Osteoblast (primary cell): ENCODE data around the gene RDH16. TPM values are rescaled to one million over a fixed set of nuclear protein-coding genes. Genes with fewer than 3 reads are reported as not detected.
"Not testable (repeated sequence)": the region's sequence is repeated elsewhere in the genome, so short reads cannot be mapped to it uniquely, and the experiment has no call there.

Experiments used
- DNase-seq: peaks from one replicate; pipeline ENCODE4 v3.0.0; 2011; ENCODE audit warnings: low spot score, mixed read lengths; ENCODE audit not compliant: insufficient read length; ENCODE audit errors: missing footprints
- H2AFZ ChIP-seq: 2 replicates; pipeline ENCODE4 v1.6.0; 2011; ENCODE audit warnings: mild to moderate bottlenecking, low read length
- H3K27ac ChIP-seq: 2 replicates; pipeline ENCODE4 v1.5.1; 2011; ENCODE audit warnings: mild to moderate bottlenecking, low read depth, low read length, moderate library complexity
- H3K27me3 ChIP-seq: 2 replicates; pipeline ENCODE4 v1.6.0; 2012; ENCODE audit warnings: mild to moderate bottlenecking, control low read depth, inconsistent platforms, low read length, moderate library complexity; ENCODE audit not compliant: insufficient read depth
- H3K36me3 ChIP-seq: 2 replicates; pipeline ENCODE4 v1.5.1; 2011; ENCODE audit warnings: mild to moderate bottlenecking, low read length, control low read depth, moderate library complexity; ENCODE audit not compliant: insufficient read depth
- H3K4me1 ChIP-seq: 2 replicates; pipeline ENCODE4 v1.5.1; 2011; ENCODE audit warnings: mild to moderate bottlenecking, low read length, control low read depth, moderate library complexity; ENCODE audit not compliant: insufficient read depth
- H3K4me2 ChIP-seq: 2 replicates; pipeline ENCODE4 v1.6.0; 2011; ENCODE audit warnings: mild to moderate bottlenecking, low read length; ENCODE audit not compliant: insufficient read depth
- H3K4me3 ChIP-seq: fragments of 200-600 bp; sonication (generic); 3 replicates; pipeline ENCODE4 v1.5.1; 2012; ENCODE audit warnings: mild to moderate bottlenecking, low read length, inconsistent platforms; ENCODE audit not compliant: insufficient read depth
- H3K79me2 ChIP-seq: 2 replicates; pipeline ENCODE4 v1.6.0; 2012; ENCODE audit warnings: mild to moderate bottlenecking, low read length, control low read depth, inconsistent platforms; ENCODE audit not compliant: insufficient read depth
- H3K9me3 ChIP-seq: 2 replicates; pipeline ENCODE4 v1.5.1; 2011; ENCODE audit warnings: low read depth, low read length, control low read depth
- H4K20me1 ChIP-seq: 2 replicates; pipeline ENCODE4 v1.6.0; 2012; ENCODE audit warnings: mild to moderate bottlenecking, low read length, control low read depth; ENCODE audit not compliant: insufficient read depth
- CTCF ChIP-seq: IDR thresholded peaks from 2 replicates; pipeline ENCODE4 v1.5.1; 2011; ENCODE audit warnings: mild to moderate bottlenecking, low read depth, low read length, moderate library complexity; ENCODE audit errors: extremely low read depth
- total RNA-seq: library from RNA; depleted of rRNA; stranded (reverse); fragments of >200 nt; gene quantifications from 2 replicates; pipeline ENCODE4 v1.2.3, GENCODE V29; 2012

RDH16 gene
- total RNA-seq, 1 donor, result under 0.01 TPM

DNA sequence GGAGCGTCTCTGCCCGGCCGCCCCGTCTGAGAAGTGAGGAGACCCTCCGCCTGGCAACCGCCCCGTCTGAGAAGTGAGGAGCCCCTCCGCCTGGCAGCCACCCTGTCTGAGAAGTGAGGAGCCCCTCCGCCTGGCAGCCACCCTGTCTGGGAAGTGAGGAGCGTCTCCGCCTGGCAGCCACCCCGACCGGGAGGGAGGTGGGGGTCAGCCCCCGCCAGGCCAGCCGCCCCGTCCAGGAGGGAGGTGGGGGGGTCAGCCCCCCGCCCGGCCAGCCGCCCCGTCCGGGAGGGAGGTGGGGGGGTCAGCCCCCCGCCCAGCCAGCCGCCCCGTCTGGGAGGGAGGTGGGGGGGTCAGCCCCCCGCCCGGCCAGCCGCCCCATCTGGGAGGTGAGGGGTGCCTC is 6.1 kb upstream of the RDH16 start:
- not testable (repeated sequence) for H4K20me1 ChIP-seq, H3K79me2 ChIP-seq, H3K4me1 ChIP-seq, H3K4me3 ChIP-seq, H3K9me3 ChIP-seq, H3K36me3 ChIP-seq, H3K4me2 ChIP-seq, H3K27me3 ChIP-seq, DNase-seq, H2AFZ ChIP-seq, H3K27ac ChIP-seq

DNA sequence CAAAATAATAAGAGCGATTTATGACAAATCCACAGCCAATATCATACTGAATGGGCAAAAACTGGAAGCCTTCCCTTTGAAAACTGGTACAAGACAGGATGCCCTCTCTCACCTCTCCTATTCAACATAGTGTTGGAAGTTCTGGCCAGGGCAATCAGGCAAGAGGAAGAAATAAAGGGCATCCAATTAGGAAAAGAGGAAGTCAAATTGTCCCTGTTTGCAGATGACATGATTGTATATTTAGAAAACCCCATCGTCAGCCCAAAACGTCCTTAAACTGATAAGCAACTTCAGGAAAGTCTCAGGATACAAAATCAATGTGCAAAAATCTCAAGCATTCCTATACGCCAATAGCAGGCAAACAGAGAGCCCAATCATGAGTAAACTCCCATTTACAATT is 4.8 kb upstream of the RDH16 start:
- DNase-seq, H3K27me3 ChIP-seq, H3K4me2 ChIP-seq, H2AFZ ChIP-seq, H3K4me1 ChIP-seq, H4K20me1 ChIP-seq, H3K79me2 ChIP-seq, H3K27ac ChIP-seq, H3K4me3 ChIP-seq, H3K36me3 ChIP-seq, H3K9me3 ChIP-seq: not testable (repeated sequence)

- peaks cover 16% of the 10 kb centered on the region for H3K27me3 ChIP-seq
- H3K79me2 ChIP-seq, result no peaks in the 10 kb centered on the region
- H3K4me3 ChIP-seq, result no peak overlapping the region
- H3K9me3 ChIP-seq, result no peaks in the 10 kb centered on the region
- no peak overlapping the region for H2AFZ ChIP-seq
- no peak overlapping the region for H3K4me2 ChIP-seq
- no peaks in the 10 kb centered on the region for H3K4me1 ChIP-seq
- no peak overlapping the region for H3K27ac ChIP-seq
- TF ChIP-seq CTCF, result no peak
- no peaks in the 10 kb centered on the region for H3K36me3 ChIP-seq
- no peaks in the 10 kb centered on the region for H4K20me1 ChIP-seq
- no peak for DNase-seq
These were observed 1.0 kb upstream of the RDH16 start for GRCh38 chr12:56958422-56958821.

DNA sequence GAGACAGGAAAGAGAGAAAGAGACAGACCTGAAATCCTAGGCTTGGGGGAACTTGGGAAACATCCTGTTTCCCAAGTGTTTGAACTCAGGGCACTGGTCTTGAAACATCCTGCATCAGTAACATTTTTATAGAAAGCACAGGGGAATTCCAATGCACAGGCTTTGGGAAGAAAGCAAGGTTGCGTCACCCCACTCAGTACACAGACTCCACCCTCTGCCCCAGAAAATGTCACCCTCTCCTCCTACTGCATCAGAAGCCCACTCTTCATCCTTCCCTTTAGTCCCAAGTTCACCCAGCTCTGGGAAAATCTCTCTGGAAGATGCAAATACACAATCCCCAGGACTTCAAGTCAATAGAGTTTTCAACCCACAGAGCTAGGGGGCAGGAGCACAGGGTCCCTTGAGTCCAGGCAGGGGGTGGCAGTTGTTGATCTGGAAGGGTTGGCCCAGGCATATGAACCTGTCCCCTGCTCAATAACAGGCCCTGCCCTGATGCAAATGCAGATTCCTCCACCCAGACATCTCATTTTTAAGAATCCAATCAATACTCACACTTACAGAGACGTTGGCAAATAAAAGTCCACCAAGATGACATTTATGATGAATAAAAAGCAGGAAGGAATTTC is 1.7 kb downstream of the RDH16 start:
- no peak overlapping the region for H3K4me3 ChIP-seq
- peaks cover 34% of the 10 kb centered on the region for H3K27me3 ChIP-seq
- H3K36me3 ChIP-seq, result no peaks in the 10 kb centered on the region
- H3K9me3 ChIP-seq, result no peaks in the 10 kb centered on the region
- H3K4me2 ChIP-seq, result no peak overlapping the region
- TF ChIP-seq CTCF, result no peak
- H3K4me1 ChIP-seq, result no peaks in the 10 kb centered on the region
- H2AFZ ChIP-seq, result no peak overlapping the region
- H3K27ac ChIP-seq, result no peak overlapping the region
- H3K79me2 ChIP-seq, result no peaks in the 10 kb centered on the region
- no peaks in the 10 kb centered on the region for H4K20me1 ChIP-seq
- DNase-seq, result no peak

DNA sequence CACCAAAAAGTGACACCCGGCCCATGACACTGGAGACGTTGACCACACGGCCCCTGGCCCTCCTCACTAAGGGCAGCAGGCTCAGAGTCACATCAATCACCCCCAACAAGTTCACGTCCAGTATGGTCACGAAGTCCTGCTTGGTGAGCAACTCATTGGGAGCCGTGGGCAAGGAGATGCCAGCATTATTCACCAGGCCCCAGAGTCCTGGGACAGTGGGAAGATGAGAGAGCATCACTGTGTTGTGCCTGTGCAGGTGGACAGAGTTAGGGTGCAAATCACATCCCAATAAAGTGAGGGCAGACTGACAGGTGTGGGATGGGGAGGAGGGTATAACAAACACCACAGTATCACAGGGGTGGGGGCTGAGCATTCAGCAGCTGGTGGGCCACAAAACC is 2.5 kb downstream of the RDH16 start:
- H3K4me2 ChIP-seq, result no peak overlapping the region
- no peak for TF ChIP-seq CTCF
- no peak for DNase-seq
- H3K36me3 ChIP-seq, result no peaks in the 10 kb centered on the region
- H3K9me3 ChIP-seq, result no peaks in the 10 kb centered on the region
- H3K4me1 ChIP-seq, result no peaks in the 10 kb centered on the region
- no peak overlapping the region for H3K4me3 ChIP-seq
- no peak overlapping the region for H3K27ac ChIP-seq
- no peaks in the 10 kb centered on the region for H4K20me1 ChIP-seq
- H3K79me2 ChIP-seq, result no peaks in the 10 kb centered on the region
- H3K27me3 ChIP-seq, result peaks cover 34% of the 10 kb centered on the region
- H2AFZ ChIP-seq, result no peak overlapping the region
